Type B pancreatic cell (in vitro differentiated cells): ENCODE results near the gene RPTOR. TPM values are rescaled to one million over a fixed set of nuclear protein-coding genes. Genes with fewer than 3 reads are reported as not detected.

ENCODE experiments used
- DNase-seq: peaks from one replicate; pipeline ENCODE4 v3.0.0; 2021; ENCODE audit warnings: mixed read lengths; ENCODE audit not compliant: unreplicated experiment; ENCODE audit errors: extremely low spot score
- H3K27ac Mint-ChIP-seq: 2 replicates; pipeline ENCODE4 v1.8.0; 2021; ENCODE audit warnings: mild to moderate bottlenecking, mixed read lengths
- H3K27me3 Mint-ChIP-seq: 2 replicates; pipeline ENCODE4 v1.8.0; 2021; ENCODE audit warnings: mixed read lengths
- H3K36me3 Mint-ChIP-seq: 2 replicates; pipeline ENCODE4 v1.8.0; 2021; ENCODE audit warnings: mixed read lengths
- H3K4me1 Mint-ChIP-seq: one replicate; pipeline ENCODE4 v1.8.0; 2021; ENCODE audit warnings: mixed read lengths; ENCODE audit not compliant: unreplicated experiment
- H3K4me3 Mint-ChIP-seq: 2 replicates; pipeline ENCODE4 v1.8.0; 2021; ENCODE audit warnings: mild to moderate bottlenecking, mixed read lengths
- H3K9me3 Mint-ChIP-seq: 2 replicates; pipeline ENCODE4 v1.8.0; 2021; ENCODE audit warnings: mixed read lengths
- total RNA-seq: library from RNA; stranded (reverse); gene quantifications from 2 replicates; pipeline ENCODE4 v1.2.1, GENCODE V29; 2021; ENCODE audit warnings: low replicate concordance
- TF ChIP-seq, protein P1 (sequence below): fragments of 200-600 bp; sonication (generic); conservative IDR thresholded peaks from 2 replicates; pipeline ENCODE4 v1.5.0; 2021; ENCODE audit warnings: antibody characterized with exemption, mild to moderate bottlenecking

Gene RPTOR
- total RNA-seq, 1 donor from 2014 or later = 39.8 TPM

DNA sequence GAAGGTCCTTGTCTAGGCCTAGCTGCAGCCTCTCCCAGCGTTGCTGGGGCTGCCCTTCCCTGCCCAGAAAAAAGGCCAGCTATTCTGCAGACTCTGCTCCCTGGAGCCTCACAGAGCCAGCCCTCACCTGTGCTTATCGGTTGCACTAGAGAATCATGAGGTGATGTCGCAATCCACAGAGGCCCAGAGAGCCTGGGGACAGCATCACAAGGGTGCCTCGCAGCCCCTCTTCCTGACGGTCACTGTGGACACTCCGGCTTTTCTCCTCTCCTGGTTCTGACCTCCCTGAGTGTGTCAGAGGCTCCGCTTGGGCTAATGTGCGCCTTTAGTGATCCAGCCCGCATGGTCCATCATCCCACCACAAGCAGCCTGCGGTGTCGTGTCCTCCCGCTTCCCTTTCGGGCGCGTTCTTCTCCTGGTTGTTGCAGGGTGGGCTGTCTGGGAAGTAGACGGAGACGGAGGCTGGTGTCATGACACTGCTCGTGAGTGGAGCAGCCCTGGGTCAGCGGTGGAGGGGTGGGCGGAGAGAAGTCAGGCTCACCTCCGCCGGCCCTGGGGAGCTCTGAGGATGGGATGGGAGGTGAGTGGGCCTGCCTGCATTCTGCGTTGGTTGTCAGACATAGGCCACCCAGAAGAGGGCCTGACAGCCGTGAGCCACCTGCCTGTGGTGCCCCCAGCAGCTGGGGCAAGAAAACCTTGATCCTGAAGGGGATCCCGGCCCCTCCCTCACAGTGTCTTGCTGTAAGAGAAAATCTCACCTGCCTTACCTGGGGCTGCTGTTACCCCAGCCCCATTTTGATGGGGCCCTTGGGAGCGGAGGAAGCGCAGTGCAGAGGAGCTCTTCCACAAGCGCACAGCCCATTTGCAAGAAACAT is 281.1 kb downstream of the RPTOR start:
- Mint-ChIP-seq H3K4me3 (no peak overlapping the region), H3K27me3 (no peaks in the 10 kb centered on the region), H3K9me3 (no peaks in the 10 kb centered on the region), H3K4me1 (peaks cover 6% of the 10 kb centered on the region), H3K36me3 (peaks cover 5% of the 10 kb centered on the region), H3K27ac (no peak overlapping the region)
- no peak for DNase-seq
- TF ChIP-seq, protein P1, sequence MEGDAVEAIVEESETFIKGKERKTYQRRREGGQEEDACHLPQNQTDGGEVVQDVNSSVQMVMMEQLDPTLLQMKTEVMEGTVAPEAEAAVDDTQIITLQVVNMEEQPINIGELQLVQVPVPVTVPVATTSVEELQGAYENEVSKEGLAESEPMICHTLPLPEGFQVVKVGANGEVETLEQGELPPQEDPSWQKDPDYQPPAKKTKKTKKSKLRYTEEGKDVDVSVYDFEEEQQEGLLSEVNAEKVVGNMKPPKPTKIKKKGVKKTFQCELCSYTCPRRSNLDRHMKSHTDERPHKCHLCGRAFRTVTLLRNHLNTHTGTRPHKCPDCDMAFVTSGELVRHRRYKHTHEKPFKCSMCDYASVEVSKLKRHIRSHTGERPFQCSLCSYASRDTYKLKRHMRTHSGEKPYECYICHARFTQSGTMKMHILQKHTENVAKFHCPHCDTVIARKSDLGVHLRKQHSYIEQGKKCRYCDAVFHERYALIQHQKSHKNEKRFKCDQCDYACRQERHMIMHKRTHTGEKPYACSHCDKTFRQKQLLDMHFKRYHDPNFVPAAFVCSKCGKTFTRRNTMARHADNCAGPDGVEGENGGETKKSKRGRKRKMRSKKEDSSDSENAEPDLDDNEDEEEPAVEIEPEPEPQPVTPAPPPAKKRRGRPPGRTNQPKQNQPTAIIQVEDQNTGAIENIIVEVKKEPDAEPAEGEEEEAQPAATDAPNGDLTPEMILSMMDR = no peak

DNA sequence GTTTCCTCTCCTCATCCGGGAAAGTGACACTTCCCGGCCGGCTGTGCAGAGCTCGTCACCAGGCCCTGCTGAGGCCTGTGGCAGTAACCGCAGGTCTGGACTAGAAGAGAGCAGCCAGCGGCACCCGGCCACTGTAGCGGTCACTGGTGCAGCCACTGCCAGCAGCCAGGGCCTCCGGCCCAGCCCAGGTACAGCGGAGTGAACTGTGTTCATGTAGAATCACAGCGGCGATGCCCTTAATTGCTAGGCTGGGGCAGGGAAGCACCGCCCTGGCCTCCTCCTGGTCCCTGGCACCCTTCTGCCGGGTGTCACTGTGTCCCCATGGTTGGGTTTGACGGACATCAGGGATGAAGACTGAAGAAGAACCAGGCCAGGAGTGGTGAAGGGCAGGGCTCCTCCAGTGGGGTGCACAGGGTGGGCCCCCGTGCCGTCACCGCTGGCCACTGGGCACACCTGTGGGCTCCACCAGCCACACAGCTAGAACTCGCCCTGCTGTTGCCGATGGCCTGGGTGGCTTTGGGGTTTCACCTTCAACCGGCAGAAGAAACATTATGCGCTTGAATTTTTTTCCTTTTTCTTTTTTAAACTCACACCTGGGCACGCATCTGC is 281.8 kb downstream of the RPTOR start:
- Mint-ChIP-seq H3K27me3 (no peaks in the 10 kb centered on the region), H3K4me3 (no peak overlapping the region), H3K4me1 (peaks cover 4% of the 10 kb centered on the region), H3K9me3 (no peaks in the 10 kb centered on the region), H3K27ac (no peak overlapping the region), H3K36me3 (peaks cover 5% of the 10 kb centered on the region)
- no peak for DNase-seq
- TF ChIP-seq, protein P1 = no peak

- Mint-ChIP-seq H3K4me1 (peaks cover 10% of the 10 kb centered on the region), H3K9me3 (no peaks in the 10 kb centered on the region), H3K36me3 (peaks cover 9% of the 10 kb centered on the region), H3K4me3 (no peak overlapping the region), H3K27ac (no peak overlapping the region), H3K27me3 (no peaks in the 10 kb centered on the region)
- TF ChIP-seq, protein P1 = no peak
- no peak for DNase-seq
These were observed 282.5 kb downstream of the RPTOR start for GRCh38 chr17:80826955-80827645.

DNA sequence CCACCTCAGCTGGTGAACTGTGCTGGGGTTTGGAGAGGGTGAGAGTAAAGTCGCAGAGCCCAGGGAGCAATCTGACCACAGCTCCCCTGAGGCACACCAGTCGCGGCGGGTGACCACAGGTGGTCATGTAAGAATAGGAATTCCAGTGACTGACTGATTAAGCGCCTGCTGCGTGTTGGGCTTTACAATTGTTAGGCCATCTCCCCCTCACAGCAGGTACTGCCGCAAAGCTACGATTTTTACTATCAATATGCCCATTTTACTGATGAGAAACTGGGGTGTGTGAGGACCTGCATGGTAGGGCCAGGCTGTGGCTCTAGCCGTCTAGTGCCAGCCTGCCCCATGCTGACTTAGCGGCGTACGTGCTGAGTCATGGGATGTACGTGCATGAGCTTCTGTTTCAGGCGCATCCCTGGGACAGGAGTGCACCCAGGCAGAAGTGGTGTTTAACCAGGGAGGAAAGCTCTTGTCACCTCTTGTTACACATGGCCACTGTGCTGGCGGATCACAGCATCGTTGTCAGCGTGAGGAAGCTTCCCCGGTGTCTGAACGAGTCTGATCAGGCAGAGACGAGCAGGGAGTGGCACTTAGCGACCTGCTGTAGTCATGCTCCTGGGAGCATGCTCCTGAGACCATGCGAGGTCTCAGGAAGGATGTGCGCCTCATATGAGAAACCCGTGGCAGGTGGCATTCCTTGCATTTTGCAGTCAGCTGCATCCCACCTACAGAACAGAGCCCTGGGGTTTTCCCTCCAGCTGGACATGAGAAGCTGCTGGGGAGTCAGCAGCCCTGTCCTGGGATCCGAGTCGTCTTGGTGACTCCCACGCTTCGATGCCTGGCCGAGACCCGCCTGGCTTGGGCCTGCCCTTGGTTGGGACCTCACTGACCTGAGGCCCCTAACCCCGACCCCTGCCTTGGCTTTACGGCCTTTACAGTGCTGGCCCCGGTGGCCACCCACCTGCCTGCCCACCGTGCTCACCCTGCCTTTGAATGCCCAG is 283.3 kb downstream of the RPTOR start:
- TF ChIP-seq, protein P1 = no peak
- Mint-ChIP-seq H3K4me3 (no peak overlapping the region), H3K36me3 (peaks cover 4% of the 10 kb centered on the region), H3K27me3 (no peaks in the 10 kb centered on the region), H3K4me1 (peaks cover 18% of the 10 kb centered on the region), H3K27ac (no peak overlapping the region), H3K9me3 (no peaks in the 10 kb centered on the region)
- no peak for DNase-seq
